Astrocyte (in vitro differentiated cells and primary cell): ENCODE data around the gene UQCC2. TPM values are rescaled to one million over a fixed set of nuclear protein-coding genes. Genes with fewer than 3 reads are reported as not detected.

Experiments used
- DNase-seq: peaks from one replicate; pipeline ENCODE4 v3.0.0-alpha.2; 2010; ENCODE audit warnings: low read depth
- FAIRE-seq: peaks from 2 replicates; lab custom pipeline; 2011; peaks lifted over from hg19 to GRCh38; lab: Jason Lieb, UNC
- H2AFZ ChIP-seq: 2 replicates; pipeline ENCODE4 v1.6.0; 2012; ENCODE audit warnings: low read depth, low read length, inconsistent platforms
- H3K27ac ChIP-seq: 2 replicates; pipeline ENCODE4 v1.5.1; 2011; ENCODE audit warnings: low read depth, low read length, inconsistent platforms
- H3K27me3 ChIP-seq: 2 replicates; pipeline ENCODE4 v1.6.0; 2011; ENCODE audit warnings: low read length, inconsistent platforms; ENCODE audit not compliant: insufficient read depth
- H3K36me3 ChIP-seq: 2 replicates; pipeline ENCODE4 v1.5.1; 2011; ENCODE audit warnings: low read length, inconsistent platforms; ENCODE audit not compliant: insufficient read depth
- H3K4me1 ChIP-seq: 2 replicates; pipeline ENCODE4 v1.5.1; 2011; ENCODE audit warnings: low read length, inconsistent platforms; ENCODE audit not compliant: insufficient read depth
- H3K4me2 ChIP-seq: 2 replicates; pipeline ENCODE4 v1.6.0; 2012; ENCODE audit warnings: low read length, inconsistent platforms
- H3K4me3 ChIP-seq: 2 replicates; pipeline ENCODE4 v1.5.1; 2011; ENCODE audit warnings: low read depth, mild to moderate bottlenecking, low read length, inconsistent platforms; ENCODE audit not compliant: insufficient read depth
- H3K79me2 ChIP-seq: 2 replicates; pipeline ENCODE4 v1.6.0; 2012; ENCODE audit warnings: mild to moderate bottlenecking, low read length, inconsistent platforms; ENCODE audit not compliant: insufficient read depth
- H3K9ac ChIP-seq: 2 replicates; pipeline ENCODE4 v1.6.0; 2012; ENCODE audit warnings: mild to moderate bottlenecking, low read length, inconsistent platforms
- H3K9me3 ChIP-seq: 2 replicates; pipeline ENCODE4 v1.5.1; 2012; ENCODE audit warnings: low read depth, mild to moderate bottlenecking, low read length, inconsistent platforms; ENCODE audit not compliant: insufficient read depth
- H4K20me1 ChIP-seq: 2 replicates; pipeline ENCODE4 v1.6.0; 2012; ENCODE audit warnings: low read length, inconsistent platforms; ENCODE audit not compliant: insufficient read depth
- H3K27ac Mint-ChIP-seq: one replicate; pipeline ENCODE4 v1.8.0; 2021; ENCODE audit warnings: mild to moderate bottlenecking, mixed read lengths; ENCODE audit not compliant: unreplicated experiment
- H3K27me3 Mint-ChIP-seq: one replicate; pipeline ENCODE4 v1.8.0; 2021; ENCODE audit warnings: low read depth, mixed read lengths; ENCODE audit not compliant: unreplicated experiment
- H3K36me3 Mint-ChIP-seq: one replicate; pipeline ENCODE4 v1.8.0; 2021; ENCODE audit warnings: low read depth, mixed read lengths; ENCODE audit not compliant: unreplicated experiment
- H3K4me1 Mint-ChIP-seq: one replicate; pipeline ENCODE4 v1.8.0; 2021; ENCODE audit warnings: low read depth, mixed read lengths; ENCODE audit not compliant: unreplicated experiment
- H3K4me3 Mint-ChIP-seq: one replicate; pipeline ENCODE4 v1.8.0; 2021; ENCODE audit warnings: mild to moderate bottlenecking, moderate library complexity, mixed read lengths; ENCODE audit not compliant: unreplicated experiment
- H3K9me3 Mint-ChIP-seq: one replicate; pipeline ENCODE4 v1.8.0; 2021; ENCODE audit warnings: mild to moderate bottlenecking, mixed read lengths; ENCODE audit not compliant: unreplicated experiment
- EZH2 ChIP-seq: IDR thresholded peaks from 2 replicates; pipeline ENCODE4 v1.6.1; 2012; ENCODE audit warnings: mild to moderate bottlenecking, low read length, inconsistent platforms; ENCODE audit not compliant: insufficient read depth
- total RNA-seq: library from RNA; stranded (reverse); gene quantifications from 2 replicates; pipeline ENCODE4 v1.2.1, GENCODE V29; 2021
- TF ChIP-seq, protein P1 (sequence below): IDR thresholded peaks from 2 replicates; pipeline ENCODE4 v1.5.1; 2011; ENCODE audit warnings: low read depth, mild to moderate bottlenecking, inconsistent platforms, low read length, moderate library complexity; ENCODE audit not compliant: insufficient read depth

UQCC2 gene
- total RNA-seq, 1 donor from 2014 or later, result 70.2 TPM

DNA sequence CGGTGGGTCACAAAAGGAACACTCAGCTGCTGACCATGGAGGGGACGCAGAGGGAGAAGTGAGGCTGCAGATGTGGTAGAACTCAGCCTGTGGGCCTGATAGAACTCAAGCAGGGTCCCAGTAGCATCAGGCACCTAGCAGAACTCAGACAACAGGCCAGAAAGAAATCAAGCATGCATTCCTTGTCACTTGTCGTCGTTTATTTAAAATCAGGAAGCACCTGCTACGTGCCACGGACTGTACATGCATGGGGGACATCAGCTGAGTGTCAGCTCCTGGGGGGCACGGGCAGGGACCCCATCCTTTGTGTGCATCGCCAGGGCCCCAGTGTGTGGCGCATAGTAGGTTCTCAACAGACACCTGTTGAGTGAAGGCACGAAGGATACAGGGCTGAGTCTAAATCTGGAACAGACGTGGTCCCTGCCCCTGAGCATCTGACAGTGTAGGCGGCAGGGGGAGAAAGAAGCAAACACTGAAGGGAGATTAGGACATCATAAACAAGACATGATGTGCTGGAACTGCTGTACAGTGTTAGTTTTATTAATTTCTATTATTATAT lies 32.5 kb downstream of the UQCC2 start:
- no peak overlapping the region for H3K27ac Mint-ChIP-seq
- H3K4me3 ChIP-seq, result no peak overlapping the region

DNA sequence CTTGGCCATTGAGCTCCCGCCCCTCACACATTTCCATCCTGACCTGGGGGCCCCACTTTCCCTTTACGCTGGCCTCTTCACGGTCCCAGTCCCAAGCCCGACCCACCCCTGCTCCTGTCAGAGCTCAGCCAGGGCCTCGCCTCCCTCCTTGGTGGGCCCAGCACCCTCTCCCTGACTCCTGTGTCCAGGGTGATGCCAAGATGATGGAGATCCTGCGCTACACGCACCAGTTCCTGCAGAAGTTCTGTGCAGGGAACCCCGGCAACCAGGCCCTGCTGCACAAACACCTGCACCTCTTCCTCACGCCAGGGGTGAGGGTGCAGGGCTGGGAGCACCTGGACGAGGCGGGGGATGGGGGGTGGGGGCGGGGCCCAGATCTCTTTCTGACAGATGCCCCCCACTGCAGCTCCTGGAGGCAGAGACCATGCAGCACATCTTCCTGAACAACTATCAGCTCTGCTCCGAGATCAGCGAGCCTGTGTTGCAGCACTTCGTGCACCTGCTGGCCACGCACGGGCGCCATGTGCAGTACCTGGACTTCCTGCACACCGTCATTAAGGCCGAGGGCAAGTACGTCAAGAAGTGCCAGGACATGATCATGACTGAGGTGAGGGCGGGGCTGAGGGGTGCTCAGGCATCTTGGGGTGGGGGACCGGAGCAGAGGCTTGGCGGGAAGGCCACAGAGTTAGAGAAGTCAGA lies 33.1 kb downstream of the UQCC2 start:
- Histone ChIP-seq H4K20me1 (no peaks in the 10 kb centered on the region), H3K36me3 (no peaks in the 10 kb centered on the region), H3K27ac (no peak overlapping the region), H3K9ac (no peak overlapping the region), H3K4me1 (peaks cover 22% of the 10 kb centered on the region), H3K27me3 (no peaks in the 10 kb centered on the region), H2AFZ (no peak overlapping the region), H3K4me3 (no peak overlapping the region), H3K79me2 (no peaks in the 10 kb centered on the region), H3K4me2 (no peak overlapping the region), H3K9me3 (no peaks in the 10 kb centered on the region)
- H3K27ac Mint-ChIP-seq, result no peak overlapping the region
- TF ChIP-seq, protein P1, sequence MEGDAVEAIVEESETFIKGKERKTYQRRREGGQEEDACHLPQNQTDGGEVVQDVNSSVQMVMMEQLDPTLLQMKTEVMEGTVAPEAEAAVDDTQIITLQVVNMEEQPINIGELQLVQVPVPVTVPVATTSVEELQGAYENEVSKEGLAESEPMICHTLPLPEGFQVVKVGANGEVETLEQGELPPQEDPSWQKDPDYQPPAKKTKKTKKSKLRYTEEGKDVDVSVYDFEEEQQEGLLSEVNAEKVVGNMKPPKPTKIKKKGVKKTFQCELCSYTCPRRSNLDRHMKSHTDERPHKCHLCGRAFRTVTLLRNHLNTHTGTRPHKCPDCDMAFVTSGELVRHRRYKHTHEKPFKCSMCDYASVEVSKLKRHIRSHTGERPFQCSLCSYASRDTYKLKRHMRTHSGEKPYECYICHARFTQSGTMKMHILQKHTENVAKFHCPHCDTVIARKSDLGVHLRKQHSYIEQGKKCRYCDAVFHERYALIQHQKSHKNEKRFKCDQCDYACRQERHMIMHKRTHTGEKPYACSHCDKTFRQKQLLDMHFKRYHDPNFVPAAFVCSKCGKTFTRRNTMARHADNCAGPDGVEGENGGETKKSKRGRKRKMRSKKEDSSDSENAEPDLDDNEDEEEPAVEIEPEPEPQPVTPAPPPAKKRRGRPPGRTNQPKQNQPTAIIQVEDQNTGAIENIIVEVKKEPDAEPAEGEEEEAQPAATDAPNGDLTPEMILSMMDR, result no peak
- TF ChIP-seq EZH2, result no peak
- H3K36me3 Mint-ChIP-seq, result peaks cover 30% of the 10 kb centered on the region
- no peak overlapping the region for H3K4me3 Mint-ChIP-seq
- no peaks in the 10 kb centered on the region for H3K27me3 Mint-ChIP-seq
- DNase-seq (no peak), FAIRE-seq (no peak)
- H3K4me1 Mint-ChIP-seq, result peaks cover 9% of the 10 kb centered on the region
- H3K9me3 Mint-ChIP-seq, result no peaks in the 10 kb centered on the region

More for the DNA sequence above, 32.5 kb downstream of the UQCC2 start:
- no peak overlapping the region for H2AFZ ChIP-seq
- no peak for DNase-seq
- H3K9ac ChIP-seq, result no peak overlapping the region
- Mint-ChIP-seq H3K9me3 (no peaks in the 10 kb centered on the region), H3K27me3 (no peaks in the 10 kb centered on the region), H3K4me3 (no peak overlapping the region), H3K36me3 (peaks cover 30% of the 10 kb centered on the region), H3K4me1 (peaks cover 6% of the 10 kb centered on the region)
- no peaks in the 10 kb centered on the region for H3K27me3 ChIP-seq
- H4K20me1 ChIP-seq, result no peaks in the 10 kb centered on the region
- no peaks in the 10 kb centered on the region for H3K36me3 ChIP-seq
- no peak overlapping the region for H3K27ac ChIP-seq
- H3K4me2 ChIP-seq, result no peak overlapping the region
- peaks cover 18% of the 10 kb centered on the region for H3K4me1 ChIP-seq
- H3K79me2 ChIP-seq, result no peaks in the 10 kb centered on the region
- no peak for FAIRE-seq
- no peaks in the 10 kb centered on the region for H3K9me3 ChIP-seq
- TF ChIP-seq, protein P1, result no peak
- TF ChIP-seq EZH2, result no peak

DNA sequence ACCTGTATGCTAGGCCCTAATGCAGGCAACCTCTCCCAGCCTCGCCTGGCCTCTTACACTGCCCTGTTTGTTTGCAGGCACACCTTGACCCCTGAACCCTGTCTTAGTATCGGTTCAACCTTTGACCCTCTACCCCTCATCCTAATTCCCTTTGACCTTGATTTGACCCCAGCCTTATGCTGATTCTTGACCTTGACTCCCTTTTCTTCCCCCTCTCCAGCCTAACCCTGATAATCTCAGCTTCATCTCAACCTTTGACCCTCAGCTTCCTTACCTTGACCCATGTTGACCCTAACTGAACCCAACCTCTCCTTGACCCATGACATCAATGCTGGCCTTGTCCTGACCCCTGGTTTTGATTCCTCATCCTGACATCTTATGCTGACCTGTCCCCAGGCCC lies 33.8 kb downstream of the UQCC2 start:
- Histone ChIP-seq H3K36me3 (no peaks in the 10 kb centered on the region), H3K27me3 (no peaks in the 10 kb centered on the region), H3K4me2 (no peak overlapping the region), H3K27ac (no peak overlapping the region), H3K4me3 (no peak overlapping the region), H3K9me3 (no peaks in the 10 kb centered on the region), H2AFZ (no peak overlapping the region), H3K79me2 (no peaks in the 10 kb centered on the region), H3K4me1 (peaks cover 25% of the 10 kb centered on the region), H3K9ac (no peak overlapping the region), H4K20me1 (no peaks in the 10 kb centered on the region)
- no peak overlapping the region for H3K27ac Mint-ChIP-seq
- peaks cover 15% of the 10 kb centered on the region for H3K4me1 Mint-ChIP-seq
- FAIRE-seq (no peak), DNase-seq (no peak)
- peaks cover 29% of the 10 kb centered on the region for H3K36me3 Mint-ChIP-seq
- no peaks in the 10 kb centered on the region for H3K9me3 Mint-ChIP-seq
- no peak overlapping the region for H3K4me3 Mint-ChIP-seq
- no peaks in the 10 kb centered on the region for H3K27me3 Mint-ChIP-seq
- TF ChIP-seq, protein P1, result no peak
- TF ChIP-seq EZH2, result no peak
